Activated T-cell treated with anti-CD3 and anti-CD28 coated beads, Interleukin-2, amount 50 U/mL, for 48 hours (primary cell): ENCODE measurements around the gene TPSD1.
"Not testable (repeated sequence)": the region's sequence is repeated elsewhere in the genome, so short reads cannot be mapped to it uniquely, and the experiment has no call there.

Source experiments
- DNase-seq, 2 experiments: peaks; one replicate each; pipeline ENCODE4 v3.0.0-alpha.2; 2020

The TPSD1 gene

DNA sequence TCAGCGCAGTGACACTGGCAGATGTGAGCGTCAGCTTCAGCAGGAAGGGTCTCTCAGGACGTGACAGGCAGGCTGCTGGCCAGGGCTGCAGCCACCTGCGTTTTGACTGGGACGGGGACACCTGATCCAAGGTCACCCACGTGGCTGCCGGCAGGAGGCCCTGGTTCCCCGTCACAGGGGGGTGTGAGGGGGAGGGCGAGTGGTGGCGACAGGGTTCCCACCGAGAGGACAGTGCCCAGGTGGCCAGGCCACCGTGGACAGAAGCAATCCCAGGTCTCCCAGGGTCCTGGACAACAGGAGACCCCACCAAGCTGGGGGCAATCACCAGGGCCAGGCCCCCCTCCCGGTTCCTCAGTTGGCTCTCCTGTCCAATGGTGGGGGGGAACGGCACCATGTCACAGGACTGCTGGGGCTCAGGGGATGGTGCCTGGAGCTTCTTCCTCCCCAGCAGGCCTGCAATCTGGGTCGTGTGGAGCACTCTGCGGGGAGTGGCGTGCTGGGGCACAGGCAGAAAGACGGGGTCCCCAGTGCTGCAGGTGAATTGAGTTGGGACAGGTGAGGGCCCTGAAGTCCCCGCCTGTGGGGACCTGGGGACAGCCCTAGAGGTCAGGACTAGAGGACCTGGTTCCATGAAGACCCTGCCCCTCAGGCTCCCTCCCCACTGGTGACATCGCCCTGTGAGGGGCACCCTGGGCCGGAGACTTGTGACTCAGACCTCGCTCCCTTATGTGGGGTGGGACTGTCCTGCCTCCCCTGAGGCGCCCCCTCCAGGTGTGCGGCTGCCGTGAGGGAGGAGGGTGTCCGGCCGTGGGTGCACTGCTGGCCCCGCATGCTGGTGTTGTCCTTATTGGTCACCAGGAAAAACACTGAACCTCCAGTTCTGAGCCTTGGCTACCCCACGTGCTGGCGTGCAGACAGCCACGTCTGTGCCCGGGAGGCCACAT, 11.7 kb upstream of the TPSD1 start:
- DNase-seq = not testable (repeated sequence)

DNA sequence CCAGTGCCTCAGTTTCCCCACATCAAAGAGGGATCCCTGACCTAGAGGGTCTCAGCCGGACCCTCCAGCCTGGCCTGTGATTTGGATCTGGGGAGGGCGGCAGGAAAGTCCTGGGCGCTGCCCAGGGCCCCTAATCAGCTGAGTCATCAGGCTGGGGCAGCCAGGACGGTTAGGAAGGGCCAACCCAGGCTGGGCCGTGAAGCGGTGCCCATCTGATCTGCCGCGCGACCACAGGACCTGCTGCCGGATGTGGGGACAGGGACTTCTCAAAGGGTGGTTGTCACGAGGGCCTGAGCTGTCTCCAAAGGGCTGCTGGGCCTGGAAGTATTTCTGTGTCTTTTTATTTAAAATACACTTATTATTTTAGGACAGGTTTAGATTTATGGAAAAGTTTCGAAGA, 11.0 kb upstream of the TPSD1 start:
- DNase-seq = no peak

DNA sequence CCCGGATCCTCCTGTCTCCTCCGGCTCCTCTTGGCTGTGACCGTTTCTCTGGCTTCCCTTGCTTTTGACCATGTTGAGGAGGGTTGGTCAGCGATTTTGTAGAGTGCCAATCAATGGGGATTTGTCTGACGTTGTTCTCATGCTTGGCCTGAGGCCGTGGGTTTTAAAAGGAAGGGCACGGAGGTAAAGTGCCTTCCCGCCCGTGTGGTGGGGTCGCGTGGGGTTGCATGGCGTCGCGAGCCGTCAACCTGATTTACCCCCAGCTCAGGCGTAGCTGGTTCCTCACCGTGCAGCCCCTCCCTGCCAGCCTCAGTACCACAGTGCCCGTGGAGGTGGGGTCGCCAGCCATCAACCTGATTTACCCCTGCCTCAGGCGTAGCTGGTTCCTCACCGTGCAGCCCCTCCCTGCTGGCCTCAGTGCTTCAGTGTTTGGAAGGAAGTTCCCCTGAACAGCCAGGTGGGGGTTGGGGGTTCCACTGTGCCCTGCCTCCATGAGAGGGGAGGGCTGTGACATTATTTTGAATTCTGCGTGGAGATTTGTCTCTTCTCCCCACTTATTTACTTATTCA, 10.3 kb upstream of the TPSD1 start:
- DNase-seq = no peak

DNA sequence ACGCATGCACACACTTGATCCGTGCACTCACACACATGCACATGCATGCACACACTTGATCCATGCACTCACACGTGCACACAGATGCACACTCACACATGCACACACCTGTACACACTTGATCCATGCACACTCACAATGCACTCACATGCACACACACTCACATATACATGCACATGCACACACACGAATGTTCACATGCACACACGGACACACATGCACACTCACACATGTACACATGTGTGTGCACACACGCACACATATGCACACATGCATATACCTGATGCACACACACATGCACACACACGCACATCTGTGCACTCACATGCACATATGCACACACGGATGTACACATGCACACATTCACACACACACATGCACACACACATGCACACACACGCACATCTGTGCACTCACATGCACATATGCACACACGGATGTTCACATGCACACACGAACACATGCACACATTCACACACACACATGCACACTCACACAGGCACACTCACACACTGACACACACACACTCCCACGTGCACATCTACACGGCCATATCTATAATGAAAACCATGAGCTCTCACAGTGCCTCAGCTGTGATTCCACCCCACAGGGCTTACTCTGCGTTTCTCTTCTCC, 7.8 kb upstream of the TPSD1 start:
- not testable (repeated sequence) for DNase-seq

DNA sequence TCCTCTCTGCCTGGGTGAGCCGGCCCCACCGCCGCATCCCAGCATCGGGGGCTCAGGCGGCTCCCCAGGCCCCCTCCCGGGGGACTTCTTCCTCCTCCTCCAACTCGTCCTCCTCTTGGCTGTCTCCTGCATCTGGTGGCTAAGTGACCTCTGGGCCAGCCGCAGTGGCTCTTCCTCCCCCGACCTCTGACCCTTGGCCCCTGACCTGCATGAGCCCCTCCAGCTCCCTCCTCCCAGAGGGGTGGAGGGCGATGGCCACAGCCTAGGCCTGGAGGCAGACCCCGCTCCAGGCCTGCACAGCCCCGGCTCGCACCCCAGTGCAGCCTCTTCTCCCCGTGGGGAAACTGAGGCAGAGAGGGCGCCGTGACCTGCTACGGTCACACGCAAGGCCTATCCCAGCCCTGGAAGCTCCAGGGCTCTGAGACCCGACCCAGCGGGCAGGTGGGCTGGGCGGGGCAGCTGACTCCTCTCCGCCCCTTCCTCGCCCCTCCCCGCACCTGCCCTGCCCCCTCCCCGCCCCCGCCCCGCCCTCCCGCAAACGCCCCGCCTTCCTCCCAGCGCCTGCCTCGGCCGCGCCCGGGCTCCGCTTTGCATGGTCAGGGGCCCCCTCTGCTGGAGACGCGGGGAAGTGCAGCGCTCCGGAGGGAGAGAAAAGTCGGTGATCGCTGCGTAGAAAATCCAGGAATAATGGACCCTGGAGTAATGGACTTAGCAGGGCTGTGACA, 6.7 kb upstream of the TPSD1 start:
- not testable (repeated sequence) for DNase-seq

DNA sequence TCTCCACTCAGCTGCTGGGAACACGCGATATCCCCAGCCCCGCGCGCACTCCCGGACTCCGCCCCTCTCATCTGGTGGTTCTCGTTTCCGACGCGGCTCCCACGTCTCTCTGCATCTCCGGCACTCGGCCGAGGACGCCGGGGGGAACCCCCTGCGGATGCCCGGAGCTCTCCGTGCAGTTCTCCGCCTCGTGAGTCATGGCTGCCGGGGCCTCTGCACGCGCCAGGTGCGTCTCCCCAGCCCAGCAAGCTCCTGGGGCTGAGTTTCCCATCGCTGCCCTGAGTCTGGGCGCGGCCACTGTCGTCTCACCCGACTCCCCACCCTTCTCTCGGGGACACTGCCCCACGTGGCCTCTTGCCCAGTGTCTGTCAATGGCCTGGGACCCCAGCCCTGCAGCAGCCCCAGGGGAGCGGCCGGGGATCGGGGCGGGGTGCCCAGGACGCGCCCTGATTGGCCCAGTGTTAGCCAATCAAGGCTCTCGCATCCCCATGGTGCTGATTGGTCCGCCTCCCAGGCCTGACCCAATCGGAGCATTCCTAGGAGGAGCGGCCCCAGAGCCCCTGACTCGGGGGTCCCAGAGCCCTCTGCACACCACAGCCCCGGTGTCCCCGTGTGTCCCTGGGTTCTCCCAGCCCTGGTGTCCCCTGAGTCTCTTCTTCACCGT, 2.0 kb upstream of the TPSD1 start:
- not testable (repeated sequence) for DNase-seq

DNA sequence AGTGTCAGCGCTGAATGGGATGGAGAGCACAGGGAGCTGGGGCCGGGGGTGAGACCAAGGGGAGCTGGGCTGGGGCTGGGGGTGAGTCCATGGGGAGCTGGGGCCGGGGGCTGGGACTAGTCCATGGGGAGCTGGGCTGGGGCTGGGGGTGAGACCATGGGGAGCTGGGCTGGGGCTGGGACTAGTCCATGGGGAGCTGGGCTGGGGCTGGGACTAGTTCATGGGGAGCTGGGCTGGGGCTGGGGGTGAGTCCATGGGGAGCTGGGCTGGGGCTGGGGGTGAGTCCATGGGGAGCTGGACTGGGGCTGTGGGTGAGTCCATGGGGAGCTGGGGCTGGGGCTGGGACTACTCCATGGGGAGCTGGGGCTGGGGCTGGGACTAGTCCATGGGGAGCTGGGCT, 1.0 kb upstream of the TPSD1 start:
- DNase-seq = not testable (repeated sequence)

DNA sequence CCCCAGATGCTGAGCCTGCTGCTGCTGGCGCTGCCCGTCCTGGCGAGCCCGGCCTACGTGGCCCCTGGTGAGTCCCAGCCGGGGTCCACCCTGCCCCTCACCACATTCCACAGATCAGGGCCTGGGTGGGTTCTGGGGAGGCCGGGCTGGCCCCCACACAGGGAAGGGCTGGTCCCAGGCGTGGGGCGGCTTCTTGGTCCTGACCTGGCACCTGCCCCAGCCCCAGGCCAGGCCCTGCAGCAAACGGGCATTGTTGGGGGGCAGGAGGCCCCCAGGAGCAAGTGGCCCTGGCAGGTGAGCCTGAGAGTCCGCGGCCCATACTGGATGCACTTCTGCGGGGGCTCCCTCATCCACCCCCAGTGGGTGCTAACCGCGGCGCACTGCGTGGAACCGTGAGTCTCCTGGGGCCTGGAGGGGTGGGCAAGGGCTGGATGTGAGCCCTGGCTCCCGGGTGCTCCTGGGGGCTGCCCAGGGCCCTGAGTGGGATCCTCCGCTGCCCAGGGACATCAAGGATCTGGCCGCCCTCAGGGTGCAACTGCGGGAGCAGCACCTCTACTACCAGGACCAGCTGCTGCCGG, 516 bp downstream of the TPSD1 start:
- DNase-seq = not testable (repeated sequence)

DNA sequence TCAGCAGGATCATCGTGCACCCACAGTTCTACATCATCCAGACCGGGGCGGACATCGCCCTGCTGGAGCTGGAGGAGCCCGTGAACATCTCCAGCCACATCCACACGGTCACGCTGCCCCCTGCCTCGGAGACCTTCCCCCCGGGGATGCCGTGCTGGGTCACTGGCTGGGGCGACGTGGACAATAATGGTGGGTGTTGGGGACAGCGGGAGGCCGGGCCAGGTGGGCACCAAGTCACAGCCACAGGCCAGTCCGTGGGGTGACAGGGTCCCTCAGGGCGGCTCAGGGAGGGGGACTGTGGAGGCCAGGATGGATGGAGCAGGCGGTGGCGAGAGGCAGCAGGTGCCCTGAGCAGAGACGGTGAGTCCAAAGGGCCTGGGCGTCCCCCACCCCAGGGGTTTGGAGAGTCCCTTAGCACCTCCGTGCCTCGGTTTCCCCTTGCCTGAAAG, 1.0 kb downstream of the TPSD1 start:
- no peak for DNase-seq

DNA sequence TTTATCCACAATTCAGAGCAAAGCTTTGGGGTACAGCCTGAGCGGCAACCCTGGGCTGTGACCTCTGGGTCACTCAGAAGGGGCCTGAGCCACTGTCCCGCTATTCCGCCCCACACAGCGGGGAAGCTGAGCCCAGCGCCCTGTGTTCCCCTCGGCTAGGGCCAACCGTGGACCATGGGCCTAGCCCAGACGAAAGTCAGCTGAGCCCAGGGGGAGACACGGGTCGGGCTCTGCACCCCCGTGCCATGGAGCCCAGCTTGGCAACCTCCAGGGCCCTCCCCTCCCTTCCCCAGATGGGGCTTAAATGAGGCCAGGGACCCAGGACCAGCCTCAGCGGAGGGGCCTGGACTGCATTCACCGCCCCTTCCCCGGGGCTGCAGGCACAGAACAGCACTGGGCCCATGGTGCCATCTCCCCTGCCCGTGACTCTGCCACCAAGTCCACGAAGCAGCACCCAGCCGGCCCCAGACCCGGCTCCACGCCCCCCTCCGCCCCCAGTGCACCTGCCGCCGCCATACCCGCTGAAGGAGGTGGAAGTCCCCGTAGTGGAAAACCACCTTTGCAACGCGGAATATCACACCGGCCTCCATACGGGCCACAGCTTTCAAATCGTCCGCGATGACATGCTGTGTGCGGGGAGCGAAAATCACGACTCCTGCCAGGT, 1.8 kb downstream of the TPSD1 start:
- DNase-seq = no peak

DNA sequence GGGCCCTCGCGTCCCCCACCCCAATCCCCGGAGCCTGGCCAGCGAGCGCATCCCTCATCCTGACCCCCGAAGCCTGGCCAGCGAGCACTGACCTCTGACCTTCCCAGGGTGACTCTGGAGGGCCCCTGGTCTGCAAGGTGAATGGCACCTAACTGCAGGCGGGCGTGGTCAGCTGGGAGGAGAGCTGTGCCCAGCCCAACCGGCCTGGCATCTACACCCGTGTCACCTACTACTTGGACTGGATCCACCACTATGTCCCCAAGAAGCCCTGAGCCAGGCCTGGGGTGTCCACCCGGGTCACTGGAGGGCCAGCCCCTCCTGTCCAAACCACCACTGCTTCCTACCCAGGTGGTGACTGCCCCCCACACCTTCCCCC, 2.3 kb downstream of the TPSD1 start:
- DNase-seq = no peak

DNA sequence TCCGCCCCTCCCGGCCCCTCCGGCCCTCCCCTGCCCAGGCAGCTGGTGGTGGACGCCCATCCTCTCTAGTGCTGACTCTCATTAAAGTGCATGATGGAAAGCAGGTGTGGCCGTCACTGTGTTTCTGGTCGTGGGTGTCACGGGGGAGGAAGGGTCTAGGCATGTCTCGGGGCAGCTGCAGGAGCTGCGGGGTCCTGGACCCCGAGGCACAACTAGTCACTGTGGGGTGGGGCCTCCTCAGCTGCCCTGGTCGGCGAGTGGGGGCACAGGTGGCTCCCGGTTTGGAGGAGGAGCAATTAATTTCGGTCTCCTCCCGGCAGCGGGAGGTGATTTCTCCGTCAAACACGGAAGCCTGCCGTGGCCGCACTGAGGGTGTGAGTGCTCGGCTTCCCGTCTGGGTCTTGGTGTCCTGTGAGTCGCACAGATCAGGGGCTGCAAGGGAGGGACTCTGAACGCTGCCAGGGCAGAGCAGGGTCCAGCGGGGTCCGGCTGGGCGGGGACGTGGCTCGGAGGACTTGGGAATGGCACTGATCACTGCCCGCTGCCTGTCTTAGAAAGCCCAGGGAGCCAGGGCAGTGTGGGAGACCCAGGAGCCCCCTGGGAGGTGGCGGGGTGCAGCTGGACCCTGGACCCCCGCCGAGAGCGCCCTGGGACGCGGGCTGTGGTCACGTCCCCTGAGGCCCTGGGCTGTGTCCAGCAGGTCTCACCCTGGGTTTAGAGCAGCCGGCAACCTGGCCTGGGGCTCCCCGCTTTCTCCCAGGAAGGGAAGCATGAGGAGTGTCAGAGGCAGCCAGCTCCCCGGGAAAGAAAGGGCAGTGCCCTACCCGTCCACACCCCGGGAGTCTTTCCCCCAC, 3.3 kb downstream of the TPSD1 start:
- no peak for DNase-seq

DNA sequence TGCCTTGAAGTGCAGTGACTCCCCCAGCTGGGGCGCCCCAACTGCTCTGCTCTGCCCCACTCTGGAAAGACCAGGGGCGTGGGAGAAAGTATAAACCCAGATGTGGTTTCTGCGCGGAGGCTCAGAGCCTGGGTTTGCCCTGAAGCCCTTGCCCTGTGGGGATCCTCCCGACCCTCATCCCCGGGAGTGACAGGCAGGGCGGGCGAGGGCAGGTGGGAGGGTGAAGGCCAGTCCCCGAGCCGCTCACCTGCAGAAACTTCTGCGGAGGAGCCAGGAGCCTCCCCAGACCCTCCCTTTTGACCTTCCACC, 3.8 kb downstream of the TPSD1 start:
- no peak for DNase-seq

DNA sequence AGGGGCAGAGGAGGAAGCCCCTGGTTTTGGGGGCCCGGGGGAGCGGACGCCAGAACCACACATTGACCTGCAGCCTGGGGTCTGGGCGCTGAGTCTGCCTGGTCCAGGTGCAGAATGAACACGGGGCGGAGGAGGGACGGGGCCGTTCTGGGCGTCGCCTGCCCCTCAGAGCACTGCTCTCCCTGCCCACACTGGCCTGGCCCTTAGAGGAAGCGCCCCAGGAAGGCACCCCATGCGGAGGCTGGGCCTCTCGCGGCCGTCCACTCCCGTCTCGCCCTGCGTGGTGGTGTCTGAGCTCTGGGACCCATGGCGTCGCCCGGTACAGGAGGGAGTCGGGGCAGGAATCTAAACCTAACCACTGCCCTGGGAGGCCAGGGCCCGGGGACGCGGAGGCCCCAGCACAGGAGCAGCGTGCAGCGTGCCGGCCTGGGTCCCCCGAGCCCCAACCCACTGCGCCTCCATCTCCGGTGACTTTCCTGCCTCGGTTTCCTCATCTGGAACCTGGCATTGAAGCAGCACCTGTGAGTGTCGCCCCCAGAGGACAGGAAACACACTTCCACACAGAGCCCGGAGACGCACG, 4.3 kb downstream of the TPSD1 start:
- DNase-seq = no peak

DNA sequence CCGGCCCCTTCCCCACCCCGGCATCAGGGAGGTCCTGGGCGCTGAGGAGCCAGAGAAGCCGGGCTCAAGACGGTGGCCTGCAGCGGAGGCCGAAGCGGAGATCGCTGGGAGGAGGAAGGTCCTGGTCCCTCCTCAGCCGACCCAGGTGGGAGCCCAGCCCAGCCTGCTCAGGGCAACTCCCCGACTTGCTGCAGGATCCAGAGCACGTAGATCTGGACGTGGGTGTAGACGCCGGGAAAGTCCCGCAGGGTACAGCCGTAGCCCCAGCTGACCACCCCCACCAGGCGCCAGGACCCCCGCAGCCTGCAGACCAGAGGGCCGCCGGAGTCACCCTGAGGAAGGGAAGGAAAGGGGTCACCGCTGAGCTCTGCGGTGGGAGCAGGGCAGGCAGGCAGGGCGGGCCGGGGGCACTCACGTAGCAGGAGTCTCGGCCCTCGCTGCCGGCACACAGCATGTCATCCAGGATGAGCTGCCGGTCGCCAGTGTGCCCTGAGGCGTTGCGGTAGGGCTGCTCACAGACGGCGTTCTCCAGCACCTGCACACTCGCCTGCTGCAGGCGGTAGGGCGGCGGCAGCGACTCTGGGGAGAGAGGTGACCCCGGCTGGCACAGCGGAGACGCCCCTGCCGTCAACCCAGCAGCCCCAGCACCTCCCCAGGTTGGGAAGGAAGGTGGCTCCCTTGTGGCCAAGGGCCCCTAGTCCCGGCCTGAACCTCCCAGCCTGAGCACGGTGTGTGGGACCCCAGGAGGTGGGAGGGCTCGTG, 5.4 kb downstream of the TPSD1 start:
- no peak for DNase-seq

DNA sequence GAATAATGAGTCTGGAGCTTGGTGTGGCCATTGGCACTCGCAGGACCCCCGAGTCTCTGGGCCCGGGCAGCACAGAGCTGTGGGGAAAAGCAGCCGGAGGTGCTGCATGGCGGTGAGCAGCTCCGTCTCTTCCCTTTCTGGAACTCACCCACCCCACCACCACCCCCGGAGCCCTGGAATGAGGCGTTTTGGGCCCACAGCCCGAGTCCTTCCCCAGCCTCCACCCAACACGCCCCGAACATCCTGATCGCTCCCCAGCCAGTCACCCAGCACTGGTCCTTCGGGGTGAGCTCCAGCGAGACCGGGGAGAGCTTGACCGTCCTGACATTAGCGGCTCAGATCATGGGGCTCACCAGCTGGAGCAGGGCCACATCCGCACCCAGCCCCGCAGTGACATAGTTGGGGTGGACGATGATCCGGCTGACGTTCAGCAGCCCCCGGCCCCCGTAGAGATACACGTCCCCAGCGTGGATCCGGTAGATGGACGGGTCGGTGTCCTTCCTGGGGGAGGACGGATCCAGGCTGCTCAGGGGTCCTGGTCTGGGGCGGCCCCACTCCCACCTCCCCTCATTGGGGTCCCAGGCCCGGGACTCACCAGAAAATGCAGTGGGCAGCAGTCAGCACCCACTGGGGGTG, 6.5 kb downstream of the TPSD1 start:
- no peak for DNase-seq

DNA sequence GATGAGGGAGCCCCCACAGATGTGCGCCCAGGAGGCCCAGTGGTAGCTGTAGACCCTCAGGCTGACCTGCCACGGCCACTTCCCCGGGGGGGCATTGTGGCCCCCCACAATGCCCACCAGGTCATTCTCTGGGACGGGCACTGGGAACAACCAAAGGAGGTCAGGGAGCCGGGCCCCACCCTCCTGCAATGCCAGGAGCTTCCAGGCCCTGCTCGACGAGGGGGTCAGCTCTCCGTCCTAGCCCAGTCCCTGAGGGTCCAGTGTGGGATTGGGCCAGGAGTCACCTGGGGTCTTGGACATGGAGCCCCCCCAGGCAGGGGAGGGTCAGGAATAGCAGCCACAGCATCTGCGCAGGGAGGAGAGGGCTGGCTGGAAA, 7.0 kb downstream of the TPSD1 start:
- DNase-seq = no peak

DNA sequence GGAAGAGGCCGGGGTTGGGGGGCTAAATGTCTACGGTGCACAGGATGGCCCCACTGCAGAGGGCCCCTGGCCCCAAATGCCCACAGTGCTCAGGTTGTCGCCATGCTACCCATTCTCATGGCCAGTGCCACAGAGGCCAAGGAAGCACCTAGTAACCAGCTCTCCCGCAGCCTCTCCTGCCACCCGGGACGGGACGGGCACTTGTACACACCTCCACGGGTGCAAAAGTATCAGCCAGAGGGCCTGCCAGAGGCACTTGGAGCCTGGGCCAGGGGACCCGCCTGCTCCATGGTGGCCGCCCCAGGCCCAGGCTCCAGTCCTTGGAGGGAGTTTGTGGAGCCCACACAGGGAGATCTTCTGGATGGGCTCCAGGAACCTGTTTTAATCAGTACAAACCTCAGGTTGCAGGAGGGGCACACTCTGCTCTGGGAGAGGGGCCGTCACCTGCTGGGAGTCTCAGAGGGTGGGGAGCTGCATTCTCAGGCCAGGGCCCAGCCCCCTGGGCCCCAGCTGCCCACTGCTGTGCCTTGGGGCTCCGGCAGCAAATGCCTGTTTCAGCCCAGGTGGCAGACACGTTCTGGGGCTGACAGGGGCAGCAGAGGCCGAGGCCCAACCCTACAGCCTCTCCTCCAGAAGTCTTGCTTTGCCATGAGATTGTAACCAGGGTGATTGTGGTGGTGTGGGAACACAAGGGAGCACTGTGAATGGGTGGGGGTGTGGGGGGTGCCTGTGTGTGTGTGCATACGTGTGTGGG, 7.9 kb downstream of the TPSD1 start:
- no peak for DNase-seq
